HG02970 (cell line): ENCODE data around the gene PCDHA1.

Experiments
- ATAC-seq: cut with Tn5 transposase; IDR thresholded peaks from one replicate; pipeline ENCODE4 v1.9.1; 2021; ENCODE audit warnings: mild to moderate bottlenecking, moderate library complexity, moderate number of reproducible peaks; ENCODE audit not compliant: unreplicated experiment, low FRiP score

The PCDHA1 gene

DNA sequence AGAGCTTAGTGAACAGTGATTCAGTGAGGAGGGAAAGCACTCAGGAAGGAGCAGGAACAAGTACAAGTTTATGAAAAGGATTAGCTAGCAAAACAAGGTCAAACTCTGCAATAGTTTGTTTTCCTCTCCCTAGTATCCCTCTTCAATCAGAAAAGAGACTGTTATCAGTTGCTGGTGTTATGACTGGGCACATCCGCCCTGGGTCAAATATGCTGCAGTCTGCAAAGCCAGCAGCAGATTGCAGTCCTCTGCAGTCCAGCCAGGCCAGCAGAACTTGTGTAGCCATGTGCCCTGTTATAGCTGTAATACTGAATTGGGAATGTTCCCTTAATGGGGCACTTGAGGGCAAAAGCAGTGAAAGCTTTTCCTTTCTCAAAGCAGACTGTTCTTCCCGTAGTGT lies 192.3 kb downstream of the PCDHA1 start:
- ATAC-seq, result no peak

- no peak for ATAC-seq
Observed at GRCh38 chr5:140978983-140979382, 193.0 kb downstream of the PCDHA1 start.

GRCh38 chr5:140982083-140982716 lies 196.3 kb downstream of the PCDHA1 start:
- ATAC-seq, result no peak

DNA sequence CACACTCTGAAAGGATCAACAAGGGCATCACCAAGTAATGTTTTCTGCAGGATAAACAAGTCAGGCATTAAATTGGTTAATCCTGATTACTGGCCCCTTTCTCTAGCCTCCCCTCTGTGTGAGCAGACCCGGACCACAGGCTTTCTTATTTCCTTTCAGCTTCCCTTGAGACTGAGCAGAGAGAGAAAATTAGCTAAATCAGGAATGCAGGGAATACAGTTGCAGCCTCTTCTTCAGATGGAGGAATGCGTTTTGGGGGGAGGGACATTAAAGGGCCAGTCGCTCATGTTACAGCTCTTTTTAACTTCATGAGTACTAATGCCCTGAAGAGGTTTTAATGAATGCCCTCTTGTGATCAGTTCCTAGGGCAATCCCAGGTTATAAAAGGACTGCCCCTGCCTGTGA lies 200.2 kb downstream of the PCDHA1 start:
- no peak for ATAC-seq

DNA sequence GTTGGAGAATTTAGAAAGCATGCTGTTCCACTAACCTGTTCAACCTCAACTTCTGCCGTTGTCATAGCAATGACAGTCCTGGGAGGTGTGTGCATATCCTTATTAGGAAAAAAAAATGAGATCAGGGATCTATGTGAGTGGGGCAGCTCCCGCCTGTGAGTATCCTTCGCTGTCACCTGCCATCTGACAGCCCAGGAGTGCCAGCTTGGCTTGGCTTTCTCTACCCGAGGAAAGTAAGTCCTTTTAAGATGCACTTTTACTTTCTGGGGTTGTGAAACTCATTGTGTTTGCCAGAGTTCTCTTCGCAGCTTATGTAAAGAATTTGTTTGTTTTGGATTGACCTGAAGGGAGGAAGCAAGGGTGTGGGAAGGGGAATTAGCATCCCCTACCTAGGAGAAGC lies 202.2 kb downstream of the PCDHA1 start:
- no peak for ATAC-seq

DNA sequence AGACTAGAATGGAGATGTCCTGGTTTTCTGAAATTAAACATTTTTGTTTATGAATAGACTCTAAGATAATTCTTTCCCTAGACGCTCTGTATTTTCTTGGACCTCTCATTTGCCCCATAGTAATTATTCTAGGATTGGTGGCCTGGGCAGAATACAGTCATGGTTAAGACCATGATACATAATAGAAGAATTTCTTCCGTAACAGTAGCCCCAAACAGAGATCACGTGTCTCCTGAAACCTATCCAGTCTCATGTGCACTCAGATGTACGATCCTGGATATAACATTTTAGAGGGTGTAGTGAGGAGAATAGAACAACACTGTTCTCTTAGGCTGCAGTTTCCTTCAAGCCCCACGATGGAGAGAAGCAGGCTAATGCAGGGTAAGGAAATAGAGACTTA lies 202.7 kb downstream of the PCDHA1 start:
- no peak for ATAC-seq

DNA sequence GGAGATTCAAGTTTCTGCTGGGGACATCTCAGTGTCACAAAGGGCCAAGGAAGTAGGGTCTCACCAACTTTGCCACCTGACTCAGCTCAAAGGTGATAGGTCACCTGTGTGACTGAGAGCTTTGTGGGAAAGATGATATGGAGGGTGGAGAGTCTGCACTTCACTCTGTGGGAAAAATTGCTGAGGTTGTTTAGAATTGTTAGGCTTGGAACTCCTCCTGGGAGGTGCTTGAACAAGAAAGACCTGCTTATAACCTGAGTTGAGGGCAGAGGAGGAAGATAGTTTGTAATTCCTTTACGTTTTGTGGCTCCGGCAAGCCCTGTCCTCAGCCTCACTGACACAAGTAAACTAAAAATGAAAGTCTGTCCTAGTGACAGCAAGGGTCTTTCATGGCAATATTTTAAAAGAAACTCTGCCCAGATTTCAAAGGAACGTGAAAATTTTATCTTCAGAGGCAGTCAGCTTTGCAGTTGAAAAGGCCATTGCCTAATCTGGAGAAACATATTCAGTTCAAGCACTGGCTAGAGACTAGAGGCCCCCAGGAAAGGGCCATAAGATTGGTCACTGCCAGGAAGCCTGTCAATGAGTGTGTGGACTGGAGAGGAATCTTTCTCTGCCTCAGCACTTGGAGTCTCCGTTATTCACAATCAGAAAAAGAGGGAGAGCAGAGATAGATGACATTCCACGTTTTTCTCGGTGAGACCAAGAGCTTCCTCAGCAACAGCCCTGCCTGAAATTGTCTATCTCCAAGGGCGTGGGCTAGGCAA lies 203.5 kb downstream of the PCDHA1 start:
- ATAC-seq, result no peak

- ATAC-seq, result no peak
Observed at GRCh38 chr5:140992828-140993227, 206.9 kb downstream of the PCDHA1 start.

- no peak for ATAC-seq
Observed at GRCh38 chr5:140996060-140996459, 210.1 kb downstream of the PCDHA1 start.

DNA sequence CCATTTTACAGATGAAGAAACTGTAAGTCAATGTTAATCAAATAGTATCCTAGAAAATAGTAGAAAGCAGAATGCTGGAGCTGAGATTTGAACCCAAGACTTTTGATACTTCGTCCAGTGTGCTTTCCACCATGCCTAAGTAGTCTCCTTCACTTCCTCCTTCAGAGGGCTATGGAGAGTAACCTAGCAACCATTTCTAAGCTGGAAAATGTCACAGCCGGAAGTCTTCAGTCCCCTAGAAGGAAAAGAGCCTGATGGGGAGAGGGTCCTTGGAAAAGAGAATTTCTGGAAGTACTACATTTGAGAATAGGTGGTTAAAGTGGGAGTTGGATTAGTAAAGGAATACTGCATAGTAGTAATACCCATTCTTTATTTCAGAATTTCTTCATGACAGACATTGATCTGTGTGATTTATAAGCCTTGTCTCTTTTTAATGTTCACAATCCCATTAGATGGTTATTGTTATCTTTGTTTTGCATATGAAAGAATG lies 213.0 kb downstream of the PCDHA1 start:
- ATAC-seq, result no peak

DNA sequence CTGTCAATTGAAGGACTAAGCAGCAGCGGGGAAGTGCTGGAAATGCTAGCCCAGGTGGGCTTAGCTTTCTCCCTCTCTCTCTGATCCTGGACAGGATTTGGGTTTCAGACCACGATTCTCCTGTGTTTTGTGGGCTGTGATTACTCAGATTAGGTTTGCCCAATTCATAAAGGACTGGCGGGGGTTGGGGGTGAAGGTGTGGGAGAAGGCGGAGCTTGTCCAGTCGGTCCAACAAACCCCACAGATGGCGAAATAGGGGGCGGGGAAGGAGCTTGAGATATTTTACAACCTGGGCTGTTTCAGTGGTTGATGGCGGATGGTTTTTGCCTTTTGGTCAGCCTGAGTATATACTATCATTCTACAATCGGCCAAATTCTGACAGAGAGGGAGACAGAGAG lies 215.5 kb downstream of the PCDHA1 start:
- no peak for ATAC-seq

DNA sequence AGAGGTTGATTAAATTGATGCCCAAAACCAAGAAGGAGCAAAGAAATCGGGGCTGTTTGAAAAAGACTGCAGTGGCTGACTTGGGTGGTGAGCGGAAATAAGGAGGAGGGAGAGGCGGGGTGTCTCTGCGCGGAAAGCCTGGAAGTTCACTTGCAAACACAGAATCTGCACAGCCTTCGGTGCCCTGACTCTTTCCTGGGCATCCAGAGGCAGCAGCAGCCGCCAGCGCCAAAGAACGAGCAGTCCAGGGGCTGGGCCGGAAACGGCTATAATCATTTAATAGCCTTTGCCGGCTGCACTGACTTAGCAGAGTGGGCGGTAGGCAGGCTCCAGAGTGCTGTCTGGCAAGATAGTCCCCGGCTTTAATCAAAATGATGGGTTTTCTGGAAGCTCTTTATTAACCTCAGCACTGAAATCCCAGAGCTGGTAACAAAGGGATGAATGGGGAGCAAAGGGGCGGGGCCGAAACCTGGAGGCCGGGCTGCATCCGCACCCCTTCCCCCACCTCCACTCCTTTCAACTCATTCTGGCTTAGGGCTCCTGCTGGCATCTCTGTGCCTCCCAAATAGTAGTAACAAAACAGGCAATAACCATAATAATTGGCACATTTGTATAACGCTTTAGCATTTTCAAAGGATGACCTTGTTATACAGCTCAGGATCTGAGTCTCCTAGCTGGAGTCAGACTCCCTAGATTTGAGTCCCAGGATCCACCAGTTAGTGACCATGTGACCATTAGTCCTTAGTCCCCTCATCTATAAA lies 216.1 kb downstream of the PCDHA1 start:
- no peak for ATAC-seq

DNA sequence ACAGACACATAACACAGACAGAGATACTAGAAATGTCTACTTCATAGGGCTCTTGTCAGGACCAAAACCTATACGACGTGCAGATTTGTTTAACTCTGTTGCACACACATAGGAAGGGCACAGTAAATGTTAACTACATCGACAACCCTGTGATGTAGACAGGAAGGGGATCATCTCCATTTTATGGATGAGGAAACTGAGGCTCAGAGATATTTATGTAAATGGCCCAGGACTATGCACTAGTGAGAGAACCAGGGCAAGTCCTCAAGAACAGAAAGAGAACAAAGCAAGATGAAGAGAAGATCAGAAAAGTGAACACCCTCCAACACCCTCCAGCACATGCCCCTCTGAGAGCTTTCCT lies 216.6 kb downstream of the PCDHA1 start:
- no peak for ATAC-seq

- ATAC-seq, result no peak
Observed at GRCh38 chr5:141003031-141003430, 217.1 kb downstream of the PCDHA1 start.

GRCh38 chr5:141003791-141004611 lies 218.1 kb downstream of the PCDHA1 start:
- no peak for ATAC-seq

DNA sequence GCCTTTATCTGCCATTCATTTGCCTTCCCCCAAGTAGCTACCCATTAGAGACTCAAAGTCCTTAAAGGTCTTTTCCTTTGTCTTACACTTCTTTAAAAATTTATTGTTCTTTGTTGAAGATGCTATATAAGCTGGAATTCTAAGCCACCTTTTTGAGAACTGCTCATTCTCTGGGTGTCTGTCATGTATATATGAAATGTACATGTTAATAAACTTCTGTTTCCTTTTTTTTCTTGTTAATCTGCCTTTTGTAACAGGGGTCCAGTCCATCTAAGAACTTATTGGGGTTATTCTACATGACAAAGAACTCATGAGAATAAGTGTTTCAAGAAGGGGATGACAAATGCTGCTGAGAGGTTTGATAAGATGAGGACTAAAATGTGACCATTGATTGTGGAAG lies 221.9 kb downstream of the PCDHA1 start:
- ATAC-seq, result no peak

DNA sequence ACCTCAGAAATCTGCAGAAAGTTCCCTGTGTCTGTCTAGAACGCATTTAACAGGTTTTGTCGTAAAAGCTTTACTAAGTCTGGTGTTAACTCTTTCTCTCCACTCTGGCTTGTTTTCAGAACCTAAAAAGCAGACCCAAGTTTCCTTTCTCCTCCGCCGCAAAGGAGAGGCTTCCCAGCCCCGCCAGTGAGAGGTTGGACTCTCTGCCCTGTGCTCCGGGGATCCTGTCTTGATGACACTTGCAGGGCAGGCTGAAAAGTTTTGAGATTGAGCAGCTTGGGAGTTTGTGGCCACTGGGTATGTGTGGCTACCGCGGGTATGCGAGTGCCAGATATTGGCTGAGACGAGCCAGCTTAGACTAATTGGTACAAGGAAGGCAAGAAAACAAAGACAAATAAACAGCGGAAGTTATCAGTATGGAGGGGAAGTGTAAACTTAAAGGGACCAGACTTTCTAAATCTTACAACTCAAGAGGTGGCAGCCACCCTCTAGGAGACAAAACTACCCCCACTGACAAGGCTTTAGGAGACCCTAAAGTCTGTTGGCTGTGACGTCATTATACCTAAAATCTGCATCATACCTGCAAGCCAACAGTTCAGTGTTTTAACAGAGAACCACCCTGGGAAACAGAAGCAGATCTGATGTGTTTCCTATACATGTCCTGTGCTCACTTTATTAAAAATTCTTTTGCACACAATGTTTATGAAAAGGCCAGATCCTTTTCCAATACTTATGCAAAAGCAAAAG lies 224.3 kb downstream of the PCDHA1 start:
- ATAC-seq, result no peak

DNA sequence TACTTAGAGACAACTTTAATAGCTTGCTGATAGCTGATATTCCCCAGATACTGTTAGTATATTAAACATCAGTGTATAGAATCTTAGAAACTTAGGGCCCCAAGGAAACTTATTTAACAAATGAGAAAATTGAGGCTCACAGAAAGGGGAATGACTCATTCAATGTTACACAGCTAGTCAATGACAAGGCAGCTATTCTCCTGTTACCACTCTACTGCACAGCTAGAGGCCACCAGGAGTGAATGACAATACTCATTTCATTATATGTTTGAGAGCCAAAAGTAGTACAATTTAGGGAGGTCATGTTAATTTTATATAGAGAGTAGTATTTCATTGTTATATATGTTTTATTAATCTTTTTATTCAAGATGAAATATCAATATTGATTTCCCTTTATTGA lies 232.0 kb downstream of the PCDHA1 start:
- ATAC-seq, result no peak

GRCh38 chr5:141022384-141022783 lies 236.4 kb downstream of the PCDHA1 start:
- no peak for ATAC-seq

GRCh38 chr5:141031006-141031405 lies 245.1 kb downstream of the PCDHA1 start:
- no peak for ATAC-seq
